ENCODE results near the gene CAB39L. TPM values are rescaled to one million over a fixed set of nuclear protein-coding genes. Genes with fewer than 3 reads are reported as not detected.

CAB39L gene
- total RNA-seq, 1 experiment from 2014 or later, result 6.6 TPM

- H3K27me3 ChIP-seq (ENCODE audit: control insufficient read depth, insufficient read depth, low read length), result no peaks in the 10 kb centered on the region
- H3K9me3 ChIP-seq (ENCODE audit: control insufficient read depth, insufficient read depth, low read depth, low read length), result no peaks in the 10 kb centered on the region
- intact Hi-C loops (cut with micrococcal nuclease; ENCODE audit: unreplicated experiment) (no loop called here), in situ Hi-C loops (cut with HindIII; ENCODE audit: low pct_unique_long_range_greater_than_20kb, low sequenced_read_pairs) (no loop called here)
- no peak for DNase-seq (ENCODE audit: low read depth, low spot score)
- TF ChIP-seq SIN3A (IDR thresholded peaks at IDR 0.05; ENCODE audit: borderline replicate concordance, insufficient read depth, low read depth, low read length) (no peak), POLR2AphosphoS5 (IDR thresholded peaks at IDR 0.05; ENCODE audit: low read depth, low read length) (no peak), TCF7L2 (IDR thresholded peaks at IDR 0.05; ENCODE audit: low read depth, low read length) (no peak), CTCF (IDR thresholded peaks at IDR 0.05) (no peak)
- TF ChIP-seq, protein P1, sequence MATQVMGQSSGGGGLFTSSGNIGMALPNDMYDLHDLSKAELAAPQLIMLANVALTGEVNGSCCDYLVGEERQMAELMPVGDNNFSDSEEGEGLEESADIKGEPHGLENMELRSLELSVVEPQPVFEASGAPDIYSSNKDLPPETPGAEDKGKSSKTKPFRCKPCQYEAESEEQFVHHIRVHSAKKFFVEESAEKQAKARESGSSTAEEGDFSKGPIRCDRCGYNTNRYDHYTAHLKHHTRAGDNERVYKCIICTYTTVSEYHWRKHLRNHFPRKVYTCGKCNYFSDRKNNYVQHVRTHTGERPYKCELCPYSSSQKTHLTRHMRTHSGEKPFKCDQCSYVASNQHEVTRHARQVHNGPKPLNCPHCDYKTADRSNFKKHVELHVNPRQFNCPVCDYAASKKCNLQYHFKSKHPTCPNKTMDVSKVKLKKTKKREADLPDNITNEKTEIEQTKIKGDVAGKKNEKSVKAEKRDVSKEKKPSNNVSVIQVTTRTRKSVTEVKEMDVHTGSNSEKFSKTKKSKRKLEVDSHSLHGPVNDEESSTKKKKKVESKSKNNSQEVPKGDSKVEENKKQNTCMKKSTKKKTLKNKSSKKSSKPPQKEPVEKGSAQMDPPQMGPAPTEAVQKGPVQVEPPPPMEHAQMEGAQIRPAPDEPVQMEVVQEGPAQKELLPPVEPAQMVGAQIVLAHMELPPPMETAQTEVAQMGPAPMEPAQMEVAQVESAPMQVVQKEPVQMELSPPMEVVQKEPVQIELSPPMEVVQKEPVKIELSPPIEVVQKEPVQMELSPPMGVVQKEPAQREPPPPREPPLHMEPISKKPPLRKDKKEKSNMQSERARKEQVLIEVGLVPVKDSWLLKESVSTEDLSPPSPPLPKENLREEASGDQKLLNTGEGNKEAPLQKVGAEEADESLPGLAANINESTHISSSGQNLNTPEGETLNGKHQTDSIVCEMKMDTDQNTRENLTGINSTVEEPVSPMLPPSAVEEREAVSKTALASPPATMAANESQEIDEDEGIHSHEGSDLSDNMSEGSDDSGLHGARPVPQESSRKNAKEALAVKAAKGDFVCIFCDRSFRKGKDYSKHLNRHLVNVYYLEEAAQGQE (IDR thresholded peaks at IDR 0.05; ENCODE audit: insufficient read depth in 1 of 2, low read depth in 2 of 2, low read length in 1 of 2), result no peak
- ATAC-seq, result no peak
- H3K4me1 ChIP-seq (ENCODE audit: control insufficient read depth, insufficient read depth, low read length), result no peaks in the 10 kb centered on the region; the same call in 1 of the 2 replicates
- H3K4me3 ChIP-seq (ENCODE audit: low read depth in 2 of 2, low read length in 2 of 2), result no peak overlapping the region
- BruUV-seq (replicated peaks), result no TSS peak
- ChIA-PET CTCF (no interaction called here), POLR2A (interaction anchor here (0.6 kb wide), 1 partner anchor 207 kb away, joined by 3 read pairs; no protein-coding TSS in a partner anchor)
- H3K36me3 ChIP-seq (ENCODE audit: control insufficient read depth, insufficient read depth, low read length), result no peaks in the 10 kb centered on the region
- no peak overlapping the region for H3K27ac ChIP-seq (ENCODE audit: low read length)
Observed at GRCh38 chr13:49400755-49401659, 42.9 kb downstream of the CAB39L start.

DNA sequence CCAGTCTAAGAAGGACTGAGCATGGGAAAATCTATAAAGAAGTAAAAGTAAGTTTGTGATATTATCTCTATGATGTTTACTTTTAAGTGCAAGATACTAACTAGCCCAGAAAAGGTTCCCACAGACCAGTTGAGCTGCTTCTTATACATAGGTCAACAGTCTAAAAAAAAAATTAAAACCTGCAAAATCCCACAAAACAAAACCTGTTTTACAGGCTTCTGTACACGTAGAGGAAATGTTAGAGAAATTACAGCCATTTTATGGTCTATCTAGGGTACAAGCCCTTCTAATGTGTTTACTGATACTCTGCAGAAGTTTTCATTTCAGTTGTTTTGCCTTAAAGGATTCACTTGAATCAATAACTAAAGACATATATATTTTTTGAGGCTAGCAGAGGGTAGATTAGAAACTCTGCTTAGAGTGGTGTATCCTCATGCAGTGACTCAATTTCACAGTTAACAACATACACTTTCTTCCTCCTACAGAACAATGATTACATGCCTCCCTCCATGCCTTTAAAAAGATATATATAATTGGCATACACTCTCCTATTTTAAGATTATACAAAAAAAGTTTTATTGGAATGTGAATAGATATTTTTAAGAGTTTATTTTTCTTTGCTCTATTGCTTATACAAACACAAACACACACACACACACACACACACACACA lies 43.9 kb downstream of the CAB39L start:
- CTCF ChIA-PET, result no interaction called here
- H3K4me3 ChIP-seq (ENCODE audit: low read depth in 2 of 2, low read length in 2 of 2), result no peak overlapping the region
- no peak overlapping the region for H3K27ac ChIP-seq (ENCODE audit: low read length)
- in situ Hi-C loops (cut with HindIII; ENCODE audit: low pct_unique_long_range_greater_than_20kb, low sequenced_read_pairs) (no loop called here), intact Hi-C loops (cut with micrococcal nuclease; ENCODE audit: unreplicated experiment) (no loop called here)
- no peaks in the 10 kb centered on the region for H3K27me3 ChIP-seq (ENCODE audit: control insufficient read depth, insufficient read depth, low read length)
- TF ChIP-seq SIN3A (IDR thresholded peaks at IDR 0.05; ENCODE audit: borderline replicate concordance, insufficient read depth, low read depth, low read length) (no peak), CTCF (IDR thresholded peaks at IDR 0.05) (no peak), POLR2AphosphoS5 (IDR thresholded peaks at IDR 0.05; ENCODE audit: low read depth, low read length) (no peak), TCF7L2 (IDR thresholded peaks at IDR 0.05; ENCODE audit: low read depth, low read length) (no peak)
- TF ChIP-seq, protein P1 (IDR thresholded peaks at IDR 0.05; ENCODE audit: insufficient read depth in 1 of 2, low read depth in 2 of 2, low read length in 1 of 2), result no peak
- POLR2A ChIA-PET, result interaction anchor here (0.6 kb wide), 1 partner anchor 208 kb away, joined by 3 read pairs; no protein-coding TSS in a partner anchor
- H3K9me3 ChIP-seq (ENCODE audit: control insufficient read depth, insufficient read depth, low read depth, low read length), result no peaks in the 10 kb centered on the region
- no peaks in the 10 kb centered on the region; the same call in 1 of the 2 replicates for H3K4me1 ChIP-seq (ENCODE audit: control insufficient read depth, insufficient read depth, low read length)
- no peaks in the 10 kb centered on the region for H3K36me3 ChIP-seq (ENCODE audit: control insufficient read depth, insufficient read depth, low read length)
- no peak for DNase-seq (ENCODE audit: low read depth, low spot score)
- BruUV-seq (replicated peaks), result no TSS peak
- no peak for ATAC-seq

Data from Panc1 (cell line).